ENCODE data around the gene STK17A. TPM values are rescaled to one million over a fixed set of nuclear protein-coding genes. Genes with fewer than 3 reads are reported as not detected.

Gene STK17A
- total RNA-seq = 2.9 TPM

- peak; percentile 94 for ATAC-seq
- DNase-seq (ENCODE audit: low spot score) = peak; percentile 96
These were observed at the start of gene STK17A for GRCh38 chr7:43582503-43583423. STK17A (plus strand) TSS chr7:43583108; CDS start chr7:43583244, 136 bp downstream.

DNA sequence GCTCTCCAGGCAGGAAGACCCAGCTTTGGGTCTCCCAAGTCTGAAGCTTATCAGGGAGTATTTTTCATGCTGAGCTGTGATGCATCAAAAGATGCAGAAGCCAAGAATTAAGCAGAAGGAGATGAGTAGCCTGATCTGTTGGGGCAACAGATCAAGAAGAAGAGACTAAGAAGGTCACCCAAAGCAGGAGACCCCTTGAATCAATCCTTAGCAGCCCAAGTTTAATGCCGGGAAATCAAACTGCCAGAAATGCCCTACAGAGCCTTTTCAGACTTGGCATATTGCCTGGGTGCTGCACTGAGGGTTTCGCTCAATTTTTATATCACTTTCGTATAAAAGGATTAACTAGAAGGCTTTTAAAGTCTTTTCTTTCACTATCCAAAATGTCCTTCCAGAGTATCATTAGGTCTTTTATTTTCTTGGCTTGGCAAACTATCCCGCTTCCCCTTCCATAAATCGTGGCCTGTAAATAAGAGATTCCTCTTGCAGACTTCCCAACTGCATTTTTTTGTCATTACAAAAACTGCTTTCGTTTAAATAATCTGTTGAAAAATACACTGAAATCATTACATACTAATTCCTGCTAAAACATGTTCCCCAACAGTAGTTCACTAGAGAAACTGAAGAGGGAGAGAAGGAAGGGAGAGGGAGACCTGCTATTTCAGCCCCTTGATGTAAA, 49.0 kb upstream of the STK17A start:
- DNase-seq (ENCODE audit: low spot score) (no peak), ATAC-seq (no peak)

GRCh38 chr7:43535031-43535451, 47.9 kb upstream of the STK17A start:
- DNase-seq (ENCODE audit: low spot score) = no peak
- no peak for ATAC-seq

GRCh38 chr7:43535810-43536585, 46.9 kb upstream of the STK17A start:
- no peak for ATAC-seq
- no peak for DNase-seq (ENCODE audit: low spot score)

- DNase-seq (ENCODE audit: low spot score) (no peak), ATAC-seq (no peak)
These were observed 46.1 kb upstream of the STK17A start for GRCh38 chr7:43536773-43537172.

GRCh38 chr7:43537765-43538403, 45.0 kb upstream of the STK17A start:
- ATAC-seq = no peak
- no peak for DNase-seq (ENCODE audit: low spot score)

DNA sequence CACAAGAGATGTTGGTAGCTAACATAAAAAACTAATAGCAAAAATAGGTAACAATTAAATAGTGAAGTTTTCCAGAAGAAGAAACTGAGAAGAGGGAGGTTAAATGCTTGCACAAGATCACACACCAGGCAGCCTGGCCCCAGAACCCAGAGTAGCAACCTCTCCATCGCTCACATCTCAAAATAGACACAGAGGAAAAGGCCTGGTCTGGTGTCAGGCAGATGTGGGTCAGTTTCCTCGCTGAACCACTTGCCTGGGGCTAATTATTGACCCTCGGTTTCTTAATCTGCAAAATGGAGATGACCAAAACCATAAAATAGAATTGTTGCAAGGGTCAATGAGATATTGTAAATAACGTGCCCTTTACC, 44.5 kb upstream of the STK17A start:
- ATAC-seq (no peak), DNase-seq (ENCODE audit: low spot score) (no peak)

DNA sequence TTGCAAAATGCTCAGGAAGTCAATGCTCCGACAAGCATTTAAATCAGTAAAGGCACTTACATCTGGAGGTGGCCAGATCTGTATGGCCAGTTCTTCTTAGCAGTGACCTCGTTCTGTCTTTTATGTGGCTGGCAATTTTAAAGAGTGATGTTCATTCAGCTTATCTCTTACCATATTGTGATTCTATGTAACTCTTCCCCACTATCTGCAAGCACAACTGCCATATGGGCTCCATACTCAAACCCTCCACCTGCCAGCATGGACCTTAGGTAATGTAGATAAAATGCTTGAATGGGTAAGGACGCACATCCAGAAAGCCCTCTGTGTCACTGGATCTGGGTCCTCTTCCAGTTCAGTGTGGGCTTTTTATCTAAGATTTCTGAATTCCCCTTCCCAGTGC, 42.4 kb upstream of the STK17A start:
- ATAC-seq (no peak), DNase-seq (ENCODE audit: low spot score) (no peak)

DNA sequence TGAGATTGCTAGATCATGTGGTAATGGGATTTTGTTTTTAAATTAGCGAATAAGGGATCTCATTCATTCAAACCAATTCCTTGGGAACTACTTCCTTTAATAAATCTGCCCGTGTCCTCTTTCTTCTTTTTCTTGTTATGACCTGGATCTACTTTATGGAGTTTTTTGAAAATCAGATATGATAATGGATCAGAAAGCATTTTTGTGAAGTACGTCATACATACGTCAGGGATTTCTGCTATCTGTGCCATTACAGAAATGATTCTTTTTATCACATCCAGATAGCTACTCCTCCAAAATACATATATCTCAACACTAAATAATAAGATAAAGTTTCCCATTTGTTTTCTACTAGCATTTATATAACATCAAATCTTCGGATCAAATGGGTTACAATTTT, 40.2 kb upstream of the STK17A start:
- ATAC-seq (no peak), DNase-seq (ENCODE audit: low spot score) (no peak)

DNA sequence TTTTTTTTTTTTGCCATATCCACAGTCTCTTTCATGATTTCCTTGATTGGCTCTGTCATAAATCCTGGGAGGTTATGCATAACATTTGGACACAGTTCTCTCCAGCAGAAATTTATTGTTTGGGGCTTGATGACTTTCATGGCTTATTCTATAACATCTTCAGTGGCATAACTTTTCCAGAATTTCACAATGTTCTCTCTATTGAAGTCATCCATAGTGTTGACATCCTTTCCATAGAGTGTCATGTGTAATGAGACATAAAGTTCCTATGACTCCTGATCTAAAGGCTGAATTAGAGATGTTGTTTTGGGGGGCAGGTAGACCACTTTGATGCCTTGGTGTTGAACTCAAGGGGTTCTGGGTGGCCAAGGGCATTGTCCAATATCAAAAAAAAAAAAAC, 36.7 kb upstream of the STK17A start:
- DNase-seq (ENCODE audit: low spot score) (no peak), ATAC-seq (no peak)

DNA sequence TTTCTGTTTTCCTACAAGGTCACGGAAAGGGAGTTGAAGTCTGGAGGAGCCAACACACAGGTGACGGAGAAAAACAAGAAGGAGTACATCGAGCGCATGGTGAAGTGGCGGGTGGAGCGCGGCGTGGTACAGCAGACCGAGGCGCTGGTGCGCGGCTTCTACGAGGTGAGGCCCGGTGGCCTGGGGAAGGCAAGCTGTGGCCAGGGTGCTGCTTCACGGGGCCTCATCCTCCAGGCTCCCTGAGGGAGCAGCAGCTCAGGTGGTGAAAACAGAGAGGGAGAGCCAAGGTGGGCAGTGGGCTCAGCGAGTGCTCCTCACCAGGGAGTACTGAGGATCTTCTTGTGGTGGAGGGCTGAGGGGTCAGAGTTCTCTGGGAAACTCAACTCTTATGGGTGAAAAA, 32.5 kb upstream of the STK17A start:
- no peak for DNase-seq (ENCODE audit: low spot score)
- no peak for ATAC-seq

- no peak for DNase-seq (ENCODE audit: low spot score)
- ATAC-seq = no peak
These were observed 30.8 kb upstream of the STK17A start for GRCh38 chr7:43552122-43552521.

- DNase-seq (ENCODE audit: low spot score) = no peak
- no peak for ATAC-seq
These were observed 28.9 kb upstream of the STK17A start for GRCh38 chr7:43553999-43554398.

DNA sequence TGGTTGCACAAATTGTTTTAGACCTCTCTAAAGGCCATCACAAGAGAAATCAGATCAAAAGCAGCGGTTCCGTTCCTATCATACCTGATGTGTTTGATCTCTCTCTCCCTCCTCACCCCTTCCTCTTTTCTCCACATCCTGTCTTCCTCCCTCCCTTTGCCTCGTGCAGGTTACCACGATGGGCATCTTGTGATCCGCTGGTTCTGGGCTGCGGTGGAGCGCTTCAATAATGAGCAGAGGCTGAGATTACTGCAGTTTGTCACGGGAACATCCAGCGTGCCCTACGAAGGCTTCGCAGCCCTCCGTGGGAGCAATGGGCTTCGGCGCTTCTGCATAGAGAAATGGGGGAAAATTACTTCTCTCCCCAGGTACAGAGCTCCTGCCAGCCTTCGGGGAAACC, 28.5 kb upstream of the STK17A start:
- no peak for DNase-seq (ENCODE audit: low spot score)
- ATAC-seq = no peak

DNA sequence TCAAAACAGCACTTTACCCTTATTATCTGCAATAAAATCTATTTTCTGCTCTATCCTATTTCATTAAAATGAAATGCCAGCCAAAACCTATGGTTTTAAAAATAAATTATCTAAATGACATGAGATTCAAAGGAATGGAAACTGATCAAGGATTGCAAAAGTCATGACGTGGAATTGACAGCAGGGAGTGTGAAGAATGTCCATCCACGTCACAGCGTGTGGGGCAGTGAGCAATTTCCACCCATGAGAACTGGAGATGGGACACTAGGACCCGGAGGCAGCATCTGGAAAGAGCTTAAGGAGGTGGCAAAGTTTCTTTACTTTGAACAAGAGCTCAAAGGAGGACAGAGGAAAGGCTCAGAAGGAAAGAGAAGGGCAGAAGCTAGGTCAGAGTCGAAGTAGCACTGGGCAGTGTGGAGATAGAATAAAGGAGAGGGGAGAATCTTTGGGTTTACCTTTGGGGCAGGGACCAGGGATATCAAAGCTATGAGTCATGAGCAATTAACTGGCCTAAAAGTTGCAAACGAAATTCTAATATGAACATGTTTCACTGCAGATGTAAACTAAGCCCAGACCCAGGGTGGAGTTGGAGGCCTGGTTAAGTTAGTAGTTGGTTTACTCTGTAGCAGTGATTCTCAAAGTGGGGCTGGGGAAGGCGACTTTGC, 24.9 kb upstream of the STK17A start:
- ATAC-seq = no peak
- no peak for DNase-seq (ENCODE audit: low spot score)

- no peak for DNase-seq (ENCODE audit: low spot score)
- no peak for ATAC-seq
These were observed 23.6 kb upstream of the STK17A start for GRCh38 chr7:43559171-43559945.

DNA sequence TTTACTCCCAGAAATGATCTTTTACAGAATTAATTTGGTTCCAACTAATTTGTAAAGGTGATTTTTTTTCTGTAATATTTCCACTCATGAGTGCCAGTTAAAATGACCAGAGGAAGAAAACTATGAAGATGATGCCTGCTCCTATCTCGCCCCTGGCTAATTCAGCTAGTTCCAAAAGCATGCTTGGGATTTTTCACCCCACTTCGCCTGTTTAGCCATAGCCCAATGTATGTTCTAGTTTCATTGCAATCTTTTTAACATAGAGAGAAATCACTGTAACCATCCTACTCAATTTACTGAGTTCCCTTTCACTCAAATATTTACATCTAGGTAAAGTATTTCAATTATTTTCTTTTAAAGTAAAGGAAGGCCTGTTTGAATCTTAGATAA, 23.0 kb upstream of the STK17A start:
- no peak for DNase-seq (ENCODE audit: low spot score)
- no peak for ATAC-seq

DNA sequence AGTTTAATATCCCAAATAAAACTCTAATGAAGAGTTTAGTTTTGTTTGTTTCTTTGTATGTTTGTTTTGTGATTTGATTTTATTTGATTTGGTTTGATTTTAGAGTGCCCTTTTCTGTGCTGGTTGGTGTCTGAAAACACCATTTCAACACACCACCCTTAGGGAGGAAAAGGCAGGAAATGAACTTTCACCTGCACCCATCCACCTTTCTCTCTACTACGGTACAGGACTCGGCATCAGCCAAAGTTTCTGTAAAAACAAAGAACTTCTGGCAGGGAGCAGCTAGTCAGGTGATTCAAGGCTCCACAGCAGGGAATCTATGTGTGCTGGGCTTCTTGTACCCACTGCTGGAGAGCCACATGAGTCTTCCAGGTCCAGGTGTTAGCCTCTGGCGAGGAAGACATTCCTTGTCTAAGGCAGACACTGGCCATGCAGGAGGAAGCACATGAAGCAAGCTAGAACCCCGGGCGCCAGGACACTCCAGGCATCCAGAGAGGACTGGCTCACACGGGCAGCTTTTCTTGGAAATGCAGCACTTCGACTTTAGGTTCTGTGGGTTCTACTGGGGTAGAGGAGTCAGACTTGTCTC, 22.1 kb upstream of the STK17A start:
- DNase-seq (ENCODE audit: low spot score) = no peak
- ATAC-seq = peak; percentile 93

DNA sequence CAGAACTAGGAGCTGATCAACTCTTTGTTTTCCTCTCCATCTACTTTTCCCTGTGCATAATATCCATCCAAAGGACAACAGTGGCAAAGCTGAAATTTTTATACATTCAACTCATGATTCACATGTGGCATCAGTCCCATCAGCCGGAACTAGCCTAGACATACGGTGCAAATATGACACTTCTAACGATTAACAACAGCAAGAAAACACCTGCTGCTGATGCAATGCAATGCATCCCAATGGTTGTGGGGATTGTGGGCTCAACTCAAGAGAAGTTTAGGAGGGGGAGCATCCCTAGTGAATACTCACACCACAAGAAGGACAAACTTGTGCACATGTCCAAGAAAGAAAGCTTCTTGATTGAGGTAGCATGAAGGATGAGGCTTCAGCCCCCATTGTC, 20.5 kb upstream of the STK17A start:
- ATAC-seq (no peak), DNase-seq (ENCODE audit: low spot score) (no peak)

Measured in left lobe of liver (tissue), 2 donors.